Measurements from ENCODE around the gene REPIN1. TPM values are rescaled to one million over a fixed set of nuclear protein-coding genes. Genes with fewer than 3 reads are reported as not detected.

The REPIN1 gene
- polyA plus RNA-seq, 2 of the 4 experiments (the other 2 are of a cell fraction): 48.1 to 101 TPM

GRCh38 chr7:150398965-150399320 is 30.3 kb downstream of the REPIN1 start:
- Histone ChIP-seq H3K4me2 (no peak overlapping the region), H3K4me1 (peaks cover 29% of the 10 kb centered on the region), H3K4me3 (no peak overlapping the region), H3K27ac (peak overlapping the region in 1 of 2 experiments; percentile 38; a peak in 1 of 6 replicates), H3K9me3 (no peaks in the 10 kb centered on the region)
- DNase-seq (ENCODE audit: low read depth in 1 of 2, low spot score in 1 of 2) (no peak), FAIRE-seq (no peak), ATAC-seq (no peak)
- WGBS (ENCODE audit: missing lambda C conversion rate): 61% methylated on average over 2 of the region's 2 CpGs
- ChIA-PET POLR2A (no interaction called here), CTCF (interaction anchor here (1.1 kb wide), 1 partner anchor 23 kb away, joined by 4 read pairs; no protein-coding TSS in a partner anchor)
- no peak for TF ChIP-seq MAZ (IDR thresholded peaks at IDR 0.05; ENCODE audit: borderline replicate concordance, low read depth, low read length)
- no peak for TF ChIP-seq HOXB13 (CRISPR knock-in tag; IDR thresholded peaks at IDR 0.05; ENCODE audit: low read depth)
- no peak for TF ChIP-seq RARB (CRISPR knock-in tag; IDR thresholded peaks at IDR 0.05)
- no peak for TF ChIP-seq USF2 (IDR thresholded peaks at IDR 0.05)
- TF ChIP-seq KDM5A (IDR thresholded peaks at IDR 0.05): no peak
- no peak for TF ChIP-seq PBX3 (IDR thresholded peaks at IDR 0.05)
- TF ChIP-seq RFX5 (IDR thresholded peaks at IDR 0.05): no peak
- no peak for TF ChIP-seq FOXS1 (CRISPR knock-in tag; IDR thresholded peaks at IDR 0.05)
- TF ChIP-seq RCOR1 (IDR thresholded peaks at IDR 0.05; ENCODE audit: low read depth, low read length): no peak
- no peak for TF ChIP-seq PHF8 (IDR thresholded peaks at IDR 0.05; ENCODE audit: borderline replicate concordance, low read depth)
- TF ChIP-seq GATA3 (IDR thresholded peaks at IDR 0.05; ENCODE audit: borderline replicate concordance): no peak
- no peak for TF ChIP-seq CHD2 (IDR thresholded peaks at IDR 0.05; ENCODE audit: low read length, partially characterized antibody)
- no peak for TF ChIP-seq ZFP36 (IDR thresholded peaks at IDR 0.05; ENCODE audit: borderline replicate concordance, partially characterized antibody)
- TF ChIP-seq KDM1A (IDR thresholded peaks at IDR 0.05; ENCODE audit: low read depth): no peak
- TF ChIP-seq NFE2L2 (conservative IDR thresholded peaks at IDR 0.05; ENCODE audit: low read length): no peak
- no peak for TF ChIP-seq ZC3H11A (IDR thresholded peaks at IDR 0.05)
- no peak for TF ChIP-seq CBX2 (IDR thresholded peaks at IDR 0.05; ENCODE audit: borderline replicate concordance, low read depth)
- TF ChIP-seq RAD21 (conservative IDR thresholded peaks at IDR 0.05 in 1 of 2, IDR thresholded peaks at IDR 0.05 in 1 of 2): no peak
- TF ChIP-seq JUNB (IDR thresholded peaks at IDR 0.05): no peak

GRCh38 chr7:150399421-150400007 is 30.9 kb downstream of the REPIN1 start:
- Histone ChIP-seq H3K9me3 (no peaks in the 10 kb centered on the region), H3K4me1 (peaks cover 34% of the 10 kb centered on the region), H3K27ac (peak overlapping the region; percentile 14 to 69; a peak in 3 of 6 replicates), H3K4me2 (peak overlapping the region; percentile 43), H3K4me3 (no peak overlapping the region)
- DNase-seq (ENCODE audit: low read depth in 1 of 2, low spot score in 1 of 2): no peak
- ChIA-PET POLR2A (interaction anchor here (1.3 kb wide), 1 partner anchor 30 kb away, joined by 4 read pairs; no protein-coding TSS in a partner anchor), CTCF (interaction anchor here (0.7 to 1.8 kb wide), 4 partner anchors 11 to 575 kb away, joined by 3 to 6 read pairs (median 4); partner anchors contain the start of gene REPIN1)
- peak in 1 of 2 experiments; percentile 9; a peak in 1 of 6 replicates for ATAC-seq
- no peak for FAIRE-seq
- 80% methylated on average over 15 of the region's 15 CpGs for WGBS (ENCODE audit: missing lambda C conversion rate)
- TF ChIP-seq EP300 (IDR thresholded peaks at IDR 0.05) (no peak), HMGXB4 (CRISPR knock-in tag; IDR thresholded peaks at IDR 0.05; ENCODE audit: borderline replicate concordance) (no peak), TFCP2L1 (CRISPR knock-in tag; IDR thresholded peaks at IDR 0.05) (no peak), RNF2 (IDR thresholded peaks at IDR 0.05; ENCODE audit: borderline replicate concordance, low read depth) (no peak), HES2 (IDR thresholded peaks at IDR 0.05) (no peak), HOXA7 (CRISPR knock-in tag; IDR thresholded peaks at IDR 0.05) (no peak), TP53 (CRISPR knock-in tag; IDR thresholded peaks at IDR 0.05) (no peak), CHD4 (IDR thresholded peaks at IDR 0.05; ENCODE audit: borderline replicate concordance) (no peak), E2F6 (IDR thresholded peaks at IDR 0.05; ENCODE audit: borderline replicate concordance, low read depth) (no peak), NR3C1 (IDR thresholded peaks at IDR 0.05) (no peak), REST (IDR thresholded peaks at IDR 0.05) (no peak), BHLHE40 (IDR thresholded peaks at IDR 0.05; ENCODE audit: low read depth, low read length) (no peak)

All from A549 (cell line).